ENCODE results near the gene MOB3B. TPM values are rescaled to one million over a fixed set of nuclear protein-coding genes. Genes with fewer than 3 reads are reported as not detected.
A peak's percentile ranks its signal among the peaks of the same experiment; 100 is the strongest.

Gene MOB3B
- polyA plus RNA-seq, 1 of the 3 experiments (the other 2 are of a cell fraction), result 0.90 TPM

- H3K9ac ChIP-seq, result no peak overlapping the region
- H3F3A ChIP-seq (replicated peaks; ENCODE audit: insufficient read depth), result no peaks in the 10 kb centered on the region
- H2AFZ ChIP-seq (ENCODE audit: low read depth), result no peak overlapping the region
- ChIA-PET POLR2A (no interaction called here), CTCF (interaction anchor here (1.3 kb wide), 1 partner anchor 11 kb away, joined by 4 read pairs; no protein-coding TSS in a partner anchor)
- no peak overlapping the region for H3K4me3 ChIP-seq (ENCODE audit: low read depth in 2 of 2, low read length in 1 of 2)
- H4K20me1 ChIP-seq (ENCODE audit: insufficient read depth), result no peaks in the 10 kb centered on the region
- H3K36me3 ChIP-seq (replicated peaks in 1 of 2; ENCODE audit: control insufficient read depth in 1 of 2, insufficient read depth in 2 of 2, low read length in 1 of 2), result no peaks in the 10 kb centered on the region
- no peaks in the 10 kb centered on the region for H3K79me2 ChIP-seq (ENCODE audit: insufficient read depth)
- no peaks in the 10 kb centered on the region for H3K27me3 ChIP-seq (ENCODE audit: insufficient read depth)
- H3K9me3 ChIP-seq, result no peaks in the 10 kb centered on the region
- no peak for TF ChIP-seq NRF1 (IDR thresholded peaks at IDR 0.05; ENCODE audit: low read depth, low read length)
- TF ChIP-seq TCF12 (IDR thresholded peaks at IDR 0.05), result no peak
- no peak for TF ChIP-seq EZH2phosphoT487 (IDR thresholded peaks at IDR 0.05; ENCODE audit: borderline replicate concordance, low read depth)
- no peak for TF ChIP-seq YY1 (IDR thresholded peaks at IDR 0.05; ENCODE audit: low read depth)
- TF ChIP-seq EP300 (IDR thresholded peaks at IDR 0.05; ENCODE audit: borderline replicate concordance in 1 of 2, low read depth in 1 of 2, low read length in 1 of 2), result no peak
- no peak for TF ChIP-seq RXRA (IDR thresholded peaks at IDR 0.05; ENCODE audit: borderline replicate concordance, low read depth)
- no peak for TF ChIP-seq ELF1 (IDR thresholded peaks at IDR 0.05)
- no peak for TF ChIP-seq FOSL2 (IDR thresholded peaks at IDR 0.05; ENCODE audit: borderline replicate concordance, low read depth)
- H3K9me2 ChIP-seq, result no peaks in the 10 kb centered on the region
- H3K4me1 ChIP-seq (ENCODE audit: control insufficient read depth in 1 of 2, insufficient read depth in 2 of 2, low read depth in 1 of 2, low read length in 1 of 2), result no peaks in the 10 kb centered on the region
- 80% methylated on average over 1 of the region's 1 CpG for WGBS (ENCODE audit: low lambda C conversion rate)
- no peak overlapping the region for H3K27ac ChIP-seq (ENCODE audit: low read depth in 2 of 2, low read length in 1 of 2)
- DNase-seq, result no peak
- H3K4me2 ChIP-seq, result no peak overlapping the region
Observed at GRCh38 chr9:27377811-27378456, 151.7 kb downstream of the MOB3B start.

GRCh38 chr9:27377147-27377807 is 152.3 kb downstream of the MOB3B start:
- 62% methylated on average over 7 of the region's 8 CpGs for WGBS (ENCODE audit: low lambda C conversion rate)
- H3F3A ChIP-seq (replicated peaks; ENCODE audit: insufficient read depth), result no peaks in the 10 kb centered on the region
- H4K20me1 ChIP-seq (ENCODE audit: insufficient read depth), result no peaks in the 10 kb centered on the region
- no peak overlapping the region for H3K4me3 ChIP-seq (ENCODE audit: low read depth in 2 of 2, low read length in 1 of 2)
- H3K4me2 ChIP-seq, result no peak overlapping the region
- H3K9ac ChIP-seq, result no peak overlapping the region
- no peaks in the 10 kb centered on the region for H3K79me2 ChIP-seq (ENCODE audit: insufficient read depth)
- no peaks in the 10 kb centered on the region for H3K36me3 ChIP-seq (replicated peaks in 1 of 2; ENCODE audit: control insufficient read depth in 1 of 2, insufficient read depth in 2 of 2, low read length in 1 of 2)
- no peak overlapping the region for H3K27ac ChIP-seq (ENCODE audit: low read depth in 2 of 2, low read length in 1 of 2)
- ChIA-PET CTCF (interaction anchor here (1.3 kb wide), 1 partner anchor 10 kb away, joined by 4 read pairs; no protein-coding TSS in a partner anchor), POLR2A (no interaction called here)
- no peaks in the 10 kb centered on the region for H3K9me2 ChIP-seq
- no peak overlapping the region for H2AFZ ChIP-seq (ENCODE audit: low read depth)
- DNase-seq, result no peak
- no peaks in the 10 kb centered on the region for H3K4me1 ChIP-seq (ENCODE audit: control insufficient read depth in 1 of 2, insufficient read depth in 2 of 2, low read depth in 1 of 2, low read length in 1 of 2)
- H3K9me3 ChIP-seq, result no peaks in the 10 kb centered on the region
- H3K27me3 ChIP-seq (ENCODE audit: insufficient read depth), result no peaks in the 10 kb centered on the region
- TF ChIP-seq JUND (IDR thresholded peaks at IDR 0.05) (peak; percentile 38), REST (IDR thresholded peaks at IDR 0.05; ENCODE audit: low read depth, low read length) (peak; percentile 77; the same call in 1 of the 2 replicates), PBX3 (IDR thresholded peaks at IDR 0.05) (0 out of 2 replicates have a peak, but pooled peaks have one; percentile 11), USF1 (IDR thresholded peaks at IDR 0.05; ENCODE audit: borderline replicate concordance, low read depth) (no peak)
